Lower lobe of right lung (tissue), 2 donors: ENCODE data around the gene GMCL1. TPM values are rescaled to one million over a fixed set of nuclear protein-coding genes. Genes with fewer than 3 reads are reported as not detected.

ENCODE experiments used
- ATAC-seq, 2 donors: fragments of 200-7000 bp; cut with Tn5 transposase; one replicate each; pipeline ENCODE4 v1.9.1; 2020 to 2022; ENCODE audit warnings: mild to moderate bottlenecking in 2 of 2, moderate library complexity in 2 of 2
- DNase-seq: peaks from one replicate; pipeline ENCODE4 v3.0.0-alpha.2; 2020
- H3K27ac ChIP-seq: fragments of 200-600 bp; one replicate; pipeline ENCODE4 v1.8.0; 2022
- H3K27me3 ChIP-seq: fragments of 200-600 bp; one replicate; pipeline ENCODE4 v1.8.0; 2022; ENCODE audit warnings: low read depth
- H3K36me3 ChIP-seq: fragments of 200-600 bp; one replicate; pipeline ENCODE4 v1.8.0; 2022; ENCODE audit warnings: mild to moderate bottlenecking
- H3K4me1 ChIP-seq: fragments of 200-600 bp; one replicate; pipeline ENCODE4 v1.8.0; 2022
- H3K4me3 ChIP-seq: fragments of 200-600 bp; one replicate; pipeline ENCODE4 v1.8.0; 2022; ENCODE audit warnings: mild to moderate bottlenecking
- H3K9me3 ChIP-seq: fragments of 200-600 bp; one replicate; pipeline ENCODE4 v1.8.0; 2022
- intact Hi-C: fragments of 100-400 bp; cut with DNase I; formaldehyde crosslinking; loops from one replicate; pipeline ENCODE4 v1.11.0; 2022
- total RNA-seq: library from RNA; stranded (reverse); fragmentation: NEBNext Ultra II Directional; extraction: Animal tissue kit (Norgen Biotek cat#: 25700); gene quantifications from one replicate; pipeline ENCODE4 v1.2.1, GENCODE V29; 2021
- TF ChIP-seq, protein P1 (sequence below): fragments of 200-600 bp; IDR thresholded peaks from one replicate; pipeline ENCODE4 v1.8.0; 2022; ENCODE audit warnings: antibody characterized with exemption, mild to moderate bottlenecking
- donor health status: DM: no; HTN: yes; CAD: no; lungs with severe emphysema.

The GMCL1 gene
- total RNA-seq, 1 donor from 2014 or later: 13.3 TPM

DNA sequence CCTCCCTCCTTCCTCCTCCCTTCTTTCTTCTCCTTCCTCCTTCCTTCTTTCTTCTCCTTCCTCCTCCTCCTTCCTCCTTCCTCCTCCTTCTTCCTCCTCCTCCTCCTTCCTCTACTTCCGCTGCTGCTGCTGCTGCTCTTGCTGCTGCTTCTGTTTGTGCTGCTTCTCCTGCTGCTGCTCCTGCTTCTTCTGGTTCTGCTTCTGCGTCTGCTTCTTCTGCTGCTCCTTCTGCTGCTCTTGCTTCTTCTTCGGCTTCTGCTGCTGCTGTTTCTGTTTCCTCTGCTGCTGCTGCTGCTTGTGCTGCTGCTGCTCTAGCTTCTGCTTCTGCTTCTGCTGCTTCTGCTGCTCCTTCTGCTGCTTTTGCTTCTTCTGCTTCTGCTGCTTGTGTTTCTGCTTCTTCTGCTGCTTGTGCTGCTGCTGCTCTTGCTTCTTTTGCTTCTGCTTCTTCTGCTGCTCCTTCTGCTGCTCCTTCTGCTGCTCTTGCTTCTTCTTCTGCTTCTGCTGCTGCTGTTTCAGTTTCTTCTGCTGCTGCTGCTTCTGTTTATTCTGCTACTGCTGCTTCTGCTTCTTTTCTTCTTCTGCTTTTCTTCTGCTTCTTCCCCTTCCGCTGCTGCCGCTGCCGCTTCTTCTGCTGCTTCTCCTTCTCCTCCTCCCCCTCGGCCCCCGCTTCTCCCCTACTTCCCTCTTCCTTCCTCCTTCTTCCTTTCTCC is 72.9 kb downstream of the GMCL1 start:
- Histone ChIP-seq H3K36me3 (peaks cover 90% of the 10 kb centered on the region), H3K27me3 (no peaks in the 10 kb centered on the region), H3K9me3 (no peaks in the 10 kb centered on the region), H3K4me1 (peaks cover 32% of the 10 kb centered on the region), H3K27ac (no peak overlapping the region), H3K4me3 (no peak overlapping the region)
- peak; percentile 62 to 78 for ATAC-seq
- peak; percentile 74 for DNase-seq
- TF ChIP-seq, protein P1, sequence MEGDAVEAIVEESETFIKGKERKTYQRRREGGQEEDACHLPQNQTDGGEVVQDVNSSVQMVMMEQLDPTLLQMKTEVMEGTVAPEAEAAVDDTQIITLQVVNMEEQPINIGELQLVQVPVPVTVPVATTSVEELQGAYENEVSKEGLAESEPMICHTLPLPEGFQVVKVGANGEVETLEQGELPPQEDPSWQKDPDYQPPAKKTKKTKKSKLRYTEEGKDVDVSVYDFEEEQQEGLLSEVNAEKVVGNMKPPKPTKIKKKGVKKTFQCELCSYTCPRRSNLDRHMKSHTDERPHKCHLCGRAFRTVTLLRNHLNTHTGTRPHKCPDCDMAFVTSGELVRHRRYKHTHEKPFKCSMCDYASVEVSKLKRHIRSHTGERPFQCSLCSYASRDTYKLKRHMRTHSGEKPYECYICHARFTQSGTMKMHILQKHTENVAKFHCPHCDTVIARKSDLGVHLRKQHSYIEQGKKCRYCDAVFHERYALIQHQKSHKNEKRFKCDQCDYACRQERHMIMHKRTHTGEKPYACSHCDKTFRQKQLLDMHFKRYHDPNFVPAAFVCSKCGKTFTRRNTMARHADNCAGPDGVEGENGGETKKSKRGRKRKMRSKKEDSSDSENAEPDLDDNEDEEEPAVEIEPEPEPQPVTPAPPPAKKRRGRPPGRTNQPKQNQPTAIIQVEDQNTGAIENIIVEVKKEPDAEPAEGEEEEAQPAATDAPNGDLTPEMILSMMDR: no peak
- intact Hi-C loops: no loop called here

DNA sequence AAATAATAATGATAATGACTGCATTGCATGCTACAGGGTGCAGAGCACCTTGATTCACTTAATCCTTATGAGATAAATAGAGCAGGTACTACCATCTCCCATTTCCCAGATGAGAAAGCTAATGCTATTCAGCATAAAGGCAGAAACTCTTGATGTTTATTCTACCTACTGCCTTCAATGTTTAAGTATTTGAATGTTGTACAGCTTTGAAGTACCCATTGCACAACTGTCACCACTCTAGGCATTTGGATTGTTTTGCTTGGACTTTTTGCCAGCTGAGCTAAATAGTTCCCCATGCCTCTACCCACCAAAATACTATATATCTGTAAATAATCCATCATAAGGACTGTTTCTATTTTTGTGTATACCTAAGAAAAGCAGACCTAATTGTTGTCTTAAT is 77.8 kb downstream of the GMCL1 start:
- intact Hi-C loops: no loop called here
- Histone ChIP-seq H3K27ac (no peak overlapping the region), H3K9me3 (no peaks in the 10 kb centered on the region), H3K27me3 (no peaks in the 10 kb centered on the region), H3K36me3 (peaks cover 79% of the 10 kb centered on the region), H3K4me1 (peaks cover 12% of the 10 kb centered on the region), H3K4me3 (no peak overlapping the region)
- TF ChIP-seq, protein P1: no peak
- peak; percentile 45 to 60 for ATAC-seq
- DNase-seq: no peak

DNA sequence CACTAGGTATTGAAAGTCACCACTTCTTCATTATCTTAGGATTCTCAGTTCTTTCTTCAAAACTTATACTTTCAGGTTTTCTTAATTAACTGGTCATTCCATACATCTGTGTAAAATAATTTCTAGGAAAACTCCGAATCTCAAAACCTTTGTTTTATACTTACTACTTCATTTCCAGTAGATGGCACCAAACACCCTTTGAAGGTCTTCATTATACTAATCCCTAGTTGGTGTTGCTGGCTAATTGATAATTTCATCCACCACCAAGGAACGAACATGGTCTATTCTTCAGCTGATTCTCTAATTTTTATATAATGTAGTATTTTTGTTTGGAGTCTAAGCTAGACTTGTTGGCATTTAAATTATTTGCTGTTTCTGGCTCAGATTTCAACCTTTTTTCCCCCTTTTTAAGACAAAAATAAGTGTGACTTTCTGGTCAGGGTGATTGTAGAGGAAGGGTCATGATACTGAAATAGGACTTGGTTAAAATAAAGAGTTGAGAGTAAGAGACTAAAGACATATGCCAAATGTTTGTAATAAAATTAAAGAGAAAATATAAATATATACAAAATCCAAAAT is 82.6 kb downstream of the GMCL1 start:
- DNase-seq: no peak
- peaks cover 41% of the 10 kb centered on the region for H3K36me3 ChIP-seq
- no peak overlapping the region for H3K27ac ChIP-seq
- no peak for ATAC-seq
- H3K9me3 ChIP-seq: no peaks in the 10 kb centered on the region
- no peaks in the 10 kb centered on the region for H3K27me3 ChIP-seq
- no peak overlapping the region for H3K4me3 ChIP-seq
- intact Hi-C loops: loop anchor here (10.0 kb wide), 1 partner anchor 233 kb away; no protein-coding TSS in a partner anchor
- peaks cover 32% of the 10 kb centered on the region for H3K4me1 ChIP-seq
- TF ChIP-seq, protein P1: peak; percentile 58

DNA sequence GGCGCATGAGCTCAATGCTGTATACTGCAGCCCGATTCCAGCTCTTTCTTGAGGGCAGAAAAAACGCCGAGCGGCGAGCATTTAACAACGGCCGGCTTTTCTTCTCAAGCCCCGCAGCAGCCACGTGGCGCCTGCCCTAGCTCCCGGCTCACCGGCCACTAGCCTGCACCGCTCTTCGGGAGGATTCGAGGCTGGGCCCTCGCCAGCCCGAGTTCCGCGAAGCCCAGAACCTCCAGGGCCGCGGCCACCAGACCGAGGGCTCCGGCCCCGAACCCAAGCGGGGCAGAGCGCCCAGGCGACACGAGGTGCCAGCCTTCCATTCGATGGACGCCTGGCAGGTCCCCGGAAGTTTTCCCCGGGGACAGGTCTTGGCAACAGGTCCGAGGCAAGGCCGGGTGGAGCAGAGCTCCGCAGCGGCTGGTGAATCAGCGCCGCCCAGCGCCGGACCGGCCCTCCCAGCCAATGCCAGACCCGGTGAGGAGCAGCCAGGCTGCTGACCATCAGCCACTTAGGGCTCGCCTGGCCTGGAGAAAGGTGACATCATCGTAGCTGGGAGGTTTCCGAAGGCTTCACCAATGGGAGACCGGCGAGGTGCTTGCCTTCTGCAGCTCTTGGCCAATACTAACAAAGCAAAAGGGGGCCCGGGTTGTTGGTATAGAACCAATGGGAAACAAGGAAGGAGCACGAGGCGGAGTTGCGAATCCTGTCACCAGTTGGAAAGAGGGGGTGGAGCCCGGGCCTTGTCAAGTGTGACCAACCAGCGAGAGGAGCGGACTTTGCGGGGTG is 84.9 kb downstream of the GMCL1 start:
- Histone ChIP-seq H3K4me3 (peak overlapping the region; percentile 80), H3K27ac (peak overlapping the region; percentile 94), H3K27me3 (no peaks in the 10 kb centered on the region), H3K36me3 (peaks cover 34% of the 10 kb centered on the region), H3K9me3 (no peaks in the 10 kb centered on the region), H3K4me1 (peaks cover 35% of the 10 kb centered on the region)
- ATAC-seq: peak; percentile 96 to 97
- TF ChIP-seq, protein P1: peak; percentile 43
- DNase-seq: peak; percentile 100
- intact Hi-C loops: loop anchor here (10.0 kb wide), 1 partner anchor 230 kb away; no protein-coding TSS in a partner anchor
